ENCODE data around the gene PPP2R2D. TPM values are rescaled to one million over a fixed set of nuclear protein-coding genes. Genes with fewer than 3 reads are reported as not detected.

Gene PPP2R2D
- total RNA-seq, 4 donors from 2014 or later, result 39.2 to 79.0 (median 52.9) TPM

DNA sequence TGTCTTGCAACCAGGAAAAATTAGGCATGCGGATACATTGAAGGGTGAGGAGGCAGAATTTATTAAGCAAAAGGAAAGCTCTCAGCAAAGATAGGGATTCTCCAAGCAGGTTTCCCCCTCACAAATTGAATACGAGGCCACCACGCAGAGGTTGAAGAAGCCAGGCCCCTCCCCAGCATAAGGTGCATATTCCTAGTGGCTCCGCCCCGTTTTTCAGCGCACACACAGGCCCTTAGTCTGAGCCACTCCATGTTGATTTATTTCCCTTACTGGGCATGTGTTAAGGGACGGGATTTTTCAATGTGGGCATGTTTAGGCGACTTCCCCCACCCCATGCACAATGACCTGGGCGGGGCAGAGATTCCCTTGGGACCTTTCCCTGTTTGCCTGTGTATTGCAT lies 24.9 kb downstream of the PPP2R2D start:
- TF ChIP-seq POLR2AphosphoS5 (IDR thresholded peaks at IDR 0.05) (no peak), POLR2A (IDR thresholded peaks at IDR 0.05) (no peak), EP300 (IDR thresholded peaks at IDR 0.05; ENCODE audit: low read depth) (no peak)
- TF ChIP-seq, protein P1, sequence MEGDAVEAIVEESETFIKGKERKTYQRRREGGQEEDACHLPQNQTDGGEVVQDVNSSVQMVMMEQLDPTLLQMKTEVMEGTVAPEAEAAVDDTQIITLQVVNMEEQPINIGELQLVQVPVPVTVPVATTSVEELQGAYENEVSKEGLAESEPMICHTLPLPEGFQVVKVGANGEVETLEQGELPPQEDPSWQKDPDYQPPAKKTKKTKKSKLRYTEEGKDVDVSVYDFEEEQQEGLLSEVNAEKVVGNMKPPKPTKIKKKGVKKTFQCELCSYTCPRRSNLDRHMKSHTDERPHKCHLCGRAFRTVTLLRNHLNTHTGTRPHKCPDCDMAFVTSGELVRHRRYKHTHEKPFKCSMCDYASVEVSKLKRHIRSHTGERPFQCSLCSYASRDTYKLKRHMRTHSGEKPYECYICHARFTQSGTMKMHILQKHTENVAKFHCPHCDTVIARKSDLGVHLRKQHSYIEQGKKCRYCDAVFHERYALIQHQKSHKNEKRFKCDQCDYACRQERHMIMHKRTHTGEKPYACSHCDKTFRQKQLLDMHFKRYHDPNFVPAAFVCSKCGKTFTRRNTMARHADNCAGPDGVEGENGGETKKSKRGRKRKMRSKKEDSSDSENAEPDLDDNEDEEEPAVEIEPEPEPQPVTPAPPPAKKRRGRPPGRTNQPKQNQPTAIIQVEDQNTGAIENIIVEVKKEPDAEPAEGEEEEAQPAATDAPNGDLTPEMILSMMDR (IDR thresholded peaks at IDR 0.05), result no peak
- no peaks in the 10 kb centered on the region for H3K36me3 ChIP-seq
- intact Hi-C loops (cut with DNase I; ENCODE audit: low total_unique reads), result no loop called here
- peaks cover 0 to 16% (median 2%) of the 10 kb centered on the region in 4 donors for H3K4me1 ChIP-seq
- no peak overlapping the region for H3K4me3 ChIP-seq
- in situ Hi-C loops (cut with MboI; ENCODE audit: low pct_ligation_motif_present in 1 of 4, low pct_unique_long_range_greater_than_20kb in 1 of 4, low sequenced_read_pairs in 3 of 4), result no loop called here
- H3K27me3 ChIP-seq, result no peaks in the 10 kb centered on the region
- 97% methylated on average over 8 to 9 of the region's 9 CpGs for WGBS, 2 donors (ENCODE audit: low coverage in 1 of 2)
- peaks cover 5 to 8% of the 10 kb centered on the region in 2 donors for H3K9me3 ChIP-seq
- no peak for DNase-seq
- H3K27ac ChIP-seq, result no peak overlapping the region

DNA sequence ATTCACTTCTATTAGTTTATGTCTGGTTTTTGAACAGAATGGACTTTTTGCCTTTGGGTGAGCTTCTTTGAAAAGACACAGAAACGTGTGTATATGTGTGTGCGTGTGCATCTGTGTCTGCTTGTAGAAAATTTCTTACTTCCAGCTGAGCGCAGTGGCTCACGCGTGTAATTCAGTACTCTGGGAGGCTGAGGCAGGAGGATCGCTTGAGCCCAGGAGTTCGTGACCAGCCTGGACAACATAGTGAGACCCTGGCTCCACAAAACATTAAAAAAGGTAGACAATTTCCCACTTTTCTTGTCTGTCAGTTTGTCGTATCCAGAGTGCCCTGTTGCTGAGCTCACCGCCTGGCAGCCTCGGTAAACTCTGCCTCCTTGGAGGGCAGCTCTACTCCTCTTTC lies 25.4 kb downstream of the PPP2R2D start:
- Histone ChIP-seq H3K9me3 (peaks cover 5 to 8% of the 10 kb centered on the region in 2 donors), H3K27ac (no peak overlapping the region), H3K27me3 (no peaks in the 10 kb centered on the region), H3K4me3 (no peak overlapping the region), H3K36me3 (no peaks in the 10 kb centered on the region), H3K4me1 (peaks cover 0 to 21% (median 4%) of the 10 kb centered on the region in 4 donors)
- intact Hi-C loops (cut with DNase I; ENCODE audit: low total_unique reads), result no loop called here
- in situ Hi-C loops (cut with MboI; ENCODE audit: low pct_ligation_motif_present in 1 of 4, low pct_unique_long_range_greater_than_20kb in 1 of 4, low sequenced_read_pairs in 3 of 4), result no loop called here
- DNase-seq, result no peak
- TF ChIP-seq POLR2AphosphoS5 (IDR thresholded peaks at IDR 0.05) (no peak), EP300 (IDR thresholded peaks at IDR 0.05; ENCODE audit: low read depth) (no peak), POLR2A (IDR thresholded peaks at IDR 0.05) (no peak)
- TF ChIP-seq, protein P1 (IDR thresholded peaks at IDR 0.05), result no peak
- WGBS, 2 donors (ENCODE audit: low coverage in 1 of 2), result 90 to 99% methylated on average over 2 to 10 of the region's 10 CpGs

DNA sequence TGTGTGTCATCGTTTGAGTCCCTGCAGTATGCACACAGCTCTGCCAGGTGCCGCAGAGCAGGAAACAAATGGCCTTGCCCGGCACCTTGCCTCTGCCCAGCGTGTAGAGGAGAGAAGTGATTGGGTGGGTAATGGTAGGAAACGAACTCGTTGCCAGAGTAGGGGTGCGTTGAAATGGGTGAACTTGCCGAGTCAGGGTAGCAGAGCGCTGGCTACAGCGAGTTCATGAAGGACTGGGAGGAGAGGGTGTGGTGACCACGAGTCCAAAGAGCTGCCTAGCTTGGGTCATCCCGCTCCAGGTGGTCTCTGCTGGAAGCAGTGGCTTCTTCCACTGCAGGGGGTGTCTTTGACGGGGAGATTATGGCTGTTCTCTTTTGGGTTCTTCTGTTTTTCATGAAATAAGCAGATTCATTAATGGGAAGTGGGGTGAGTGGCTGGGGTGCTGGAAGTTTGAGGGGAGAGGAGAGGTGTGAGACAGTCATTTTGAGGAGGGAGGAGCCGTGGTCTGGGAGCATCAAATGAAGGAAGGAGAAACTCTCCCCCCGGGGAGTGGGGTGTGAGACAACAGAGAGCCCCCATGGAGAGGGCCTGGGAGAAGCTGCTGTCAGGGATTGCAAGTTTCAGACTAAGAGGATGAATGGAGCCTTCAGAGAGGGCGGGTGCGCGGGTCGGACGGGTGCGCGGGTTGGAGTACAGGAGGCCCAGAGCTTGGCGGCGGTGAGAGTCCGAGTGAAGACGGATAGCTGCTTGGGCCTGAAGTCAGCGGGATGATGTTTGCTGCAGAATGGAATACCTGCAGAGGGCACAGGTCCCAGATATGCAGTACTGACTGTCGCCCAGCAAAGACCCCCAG lies 26.2 kb downstream of the PPP2R2D start:
- intact Hi-C loops (cut with DNase I; ENCODE audit: low total_unique reads) (no loop called here), in situ Hi-C loops (cut with MboI; ENCODE audit: low pct_ligation_motif_present in 1 of 4, low pct_unique_long_range_greater_than_20kb in 1 of 4, low sequenced_read_pairs in 3 of 4) (no loop called here)
- Histone ChIP-seq H3K36me3 (no peaks in the 10 kb centered on the region), H3K4me1 (peaks cover 0 to 28% (median 10%) of the 10 kb centered on the region in 4 donors), H3K9me3 (peaks cover 5 to 8% of the 10 kb centered on the region in 2 donors), H3K27me3 (no peaks in the 10 kb centered on the region), H3K4me3 (no peak overlapping the region), H3K27ac (no peak overlapping the region)
- no peak for TF ChIP-seq POLR2AphosphoS5 (IDR thresholded peaks at IDR 0.05)
- TF ChIP-seq EP300 (IDR thresholded peaks at IDR 0.05; ENCODE audit: low read depth), result no peak
- TF ChIP-seq, protein P1 (IDR thresholded peaks at IDR 0.05), result no peak
- no peak for TF ChIP-seq POLR2A (IDR thresholded peaks at IDR 0.05)
- 97% methylated on average over 18 to 28 of the region's 28 CpGs for WGBS, 2 donors (ENCODE audit: low coverage in 1 of 2)
- no peak for DNase-seq

DNA sequence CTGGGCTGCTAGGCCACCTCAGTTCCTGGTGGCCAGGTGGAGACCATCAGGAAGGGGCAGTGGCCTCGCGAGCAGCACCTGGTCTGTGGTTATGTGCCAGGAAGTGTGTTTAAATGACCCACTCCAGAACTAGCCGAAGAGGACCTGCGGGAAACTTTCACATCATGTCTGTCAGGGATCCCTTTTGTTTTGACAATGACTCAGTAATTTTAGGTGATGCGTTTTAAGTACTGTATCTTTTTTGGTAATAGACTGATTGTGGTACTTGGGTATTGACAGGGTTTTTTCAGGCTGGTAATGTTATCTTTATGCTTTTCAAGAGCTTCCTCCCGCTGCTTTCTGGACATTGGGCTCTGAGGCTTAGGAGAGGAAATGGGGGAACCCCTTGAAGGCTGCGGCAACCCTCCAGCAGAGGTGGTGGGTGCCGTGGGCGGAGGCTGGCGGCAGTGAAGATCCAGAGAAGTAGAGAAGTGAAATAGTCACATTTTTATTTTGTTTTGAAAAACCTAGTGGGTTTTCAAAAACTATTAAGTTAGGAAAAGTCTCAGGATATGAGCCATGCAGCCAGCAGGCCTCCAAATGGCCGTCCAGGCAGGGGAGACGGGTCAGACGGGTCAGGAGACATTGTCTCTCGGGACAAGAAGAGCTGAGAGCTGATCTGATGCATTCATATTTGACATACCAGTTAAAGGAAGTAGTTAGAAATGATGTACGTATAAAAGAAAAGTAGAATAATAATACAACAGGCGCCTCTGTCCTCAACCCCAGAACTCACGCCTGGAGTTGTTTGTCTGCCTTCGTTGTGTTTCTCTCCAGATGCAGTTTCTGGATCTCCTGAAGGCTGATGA lies 27.7 kb downstream of the PPP2R2D start:
- no peak overlapping the region for H3K27ac ChIP-seq

More for the DNA sequence above, 27.7 kb downstream of the PPP2R2D start:
- H3K36me3 ChIP-seq, result no peaks in the 10 kb centered on the region
- H3K9me3 ChIP-seq, result peaks cover 5 to 8% of the 10 kb centered on the region in 2 donors
- WGBS, 2 donors (ENCODE audit: low coverage in 1 of 2), result 68 to 75% methylated on average over 14 to 18 of the region's 18 CpGs
- intact Hi-C loops (cut with DNase I; ENCODE audit: low total_unique reads), result no loop called here
- H3K4me3 ChIP-seq, result no peak overlapping the region
- no peaks in the 10 kb centered on the region for H3K27me3 ChIP-seq
- H3K4me1 ChIP-seq, result peaks cover 5 to 43% (median 22%) of the 10 kb centered on the region in 4 donors
- no peak for DNase-seq
- no peak for TF ChIP-seq POLR2AphosphoS5 (IDR thresholded peaks at IDR 0.05)
- TF ChIP-seq EP300 (IDR thresholded peaks at IDR 0.05; ENCODE audit: low read depth), result no peak
- TF ChIP-seq, protein P1 (IDR thresholded peaks at IDR 0.05), result no peak
- no peak for TF ChIP-seq POLR2A (IDR thresholded peaks at IDR 0.05)
- in situ Hi-C loops (cut with MboI; ENCODE audit: low pct_ligation_motif_present in 1 of 4, low pct_unique_long_range_greater_than_20kb in 1 of 4, low sequenced_read_pairs in 3 of 4), result no loop called here

Data from transverse colon (tissue), 4 donors.